NCI-H2196 treated with DMSO at 0.1 percent for 48 hours (cell line): ENCODE measurements around the gene SPOCK2.
"Not testable (repeated sequence)": the region's sequence is repeated elsewhere in the genome, so short reads cannot be mapped to it uniquely, and the experiment has no call there.

Source experiments
- DNase-seq: peaks from one replicate; lab custom pipeline; 2025; ENCODE audit not compliant: unreplicated experiment; lab: John Stamatoyannopoulos, UW

Gene SPOCK2

GRCh38 chr10:72108004-72108370, 19.6 kb upstream of the SPOCK2 start:
- DNase-seq, result not testable (repeated sequence)

- DNase-seq, result no peak
Observed at GRCh38 chr10:72107325-72108003, 19.1 kb upstream of the SPOCK2 start.

DNA sequence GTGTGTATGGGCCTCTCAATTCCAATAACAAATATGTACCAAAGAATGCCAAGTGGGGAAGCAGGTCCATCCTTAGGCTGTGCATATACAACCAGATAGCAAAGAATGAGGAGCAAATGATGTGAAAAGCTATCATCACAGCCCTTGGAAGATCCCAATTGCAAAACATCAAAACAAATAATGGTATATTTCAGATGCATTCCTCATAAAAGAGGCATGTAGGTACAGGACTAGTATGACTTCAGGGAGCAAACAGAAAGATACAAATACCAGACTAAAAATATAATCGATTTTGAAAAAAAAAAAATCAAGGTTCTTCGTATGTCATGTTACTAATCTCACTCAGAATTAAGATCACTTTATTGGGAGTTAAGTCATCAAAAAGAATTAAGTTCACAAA, 18.5 kb upstream of the SPOCK2 start:
- no peak for DNase-seq

GRCh38 chr10:72106154-72106849, 18.0 kb upstream of the SPOCK2 start:
- no peak for DNase-seq

GRCh38 chr10:72105710-72106109, 17.4 kb upstream of the SPOCK2 start:
- DNase-seq, result no peak

- no peak for DNase-seq
Observed at GRCh38 chr10:72105098-72105475, 16.7 kb upstream of the SPOCK2 start.

DNA sequence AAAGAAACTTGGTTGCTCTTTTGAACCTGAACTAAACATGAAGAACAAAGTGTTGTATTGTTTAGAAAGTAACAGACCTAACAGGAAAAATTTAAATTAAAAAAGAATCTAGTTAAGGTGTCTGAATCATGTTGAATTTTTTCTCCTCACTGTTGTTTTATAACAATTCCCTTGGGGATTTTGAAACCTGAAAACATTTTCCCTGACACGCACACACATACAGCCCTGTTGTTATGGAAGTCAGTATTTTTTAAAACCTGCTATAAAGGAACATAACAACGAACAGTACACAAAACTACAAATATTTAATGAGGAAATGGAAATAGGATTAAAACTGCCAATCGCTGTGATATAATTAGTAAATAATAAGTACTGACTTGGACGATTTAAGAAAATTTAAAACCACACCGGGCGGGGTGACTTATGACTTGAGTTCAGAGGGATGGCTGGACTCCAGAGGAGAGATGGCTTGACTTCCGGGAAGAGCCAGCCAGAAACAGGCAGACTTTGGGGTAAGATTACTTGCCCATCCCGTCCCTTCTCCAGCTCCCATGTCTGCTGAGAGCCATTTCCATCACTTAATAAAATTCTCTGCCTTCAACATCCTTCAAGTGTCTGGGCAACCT, 16.2 kb upstream of the SPOCK2 start:
- no peak for DNase-seq

DNA sequence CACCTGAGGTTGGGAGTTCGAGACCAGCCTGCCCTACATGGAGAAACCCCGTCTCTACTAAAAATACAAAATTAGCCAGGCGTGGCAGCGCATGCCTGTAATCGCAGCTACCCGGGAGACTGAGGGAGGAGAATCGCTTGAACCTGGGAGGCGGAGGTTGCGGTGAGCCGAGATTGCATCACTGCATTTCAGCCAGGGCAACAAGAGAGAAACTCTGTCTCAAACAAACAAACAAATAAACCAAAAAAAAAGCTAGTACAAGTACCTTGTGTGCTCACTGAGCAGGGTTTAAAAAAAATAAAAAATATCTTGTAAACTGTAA, 11.2 kb upstream of the SPOCK2 start:
- no peak for DNase-seq

DNA sequence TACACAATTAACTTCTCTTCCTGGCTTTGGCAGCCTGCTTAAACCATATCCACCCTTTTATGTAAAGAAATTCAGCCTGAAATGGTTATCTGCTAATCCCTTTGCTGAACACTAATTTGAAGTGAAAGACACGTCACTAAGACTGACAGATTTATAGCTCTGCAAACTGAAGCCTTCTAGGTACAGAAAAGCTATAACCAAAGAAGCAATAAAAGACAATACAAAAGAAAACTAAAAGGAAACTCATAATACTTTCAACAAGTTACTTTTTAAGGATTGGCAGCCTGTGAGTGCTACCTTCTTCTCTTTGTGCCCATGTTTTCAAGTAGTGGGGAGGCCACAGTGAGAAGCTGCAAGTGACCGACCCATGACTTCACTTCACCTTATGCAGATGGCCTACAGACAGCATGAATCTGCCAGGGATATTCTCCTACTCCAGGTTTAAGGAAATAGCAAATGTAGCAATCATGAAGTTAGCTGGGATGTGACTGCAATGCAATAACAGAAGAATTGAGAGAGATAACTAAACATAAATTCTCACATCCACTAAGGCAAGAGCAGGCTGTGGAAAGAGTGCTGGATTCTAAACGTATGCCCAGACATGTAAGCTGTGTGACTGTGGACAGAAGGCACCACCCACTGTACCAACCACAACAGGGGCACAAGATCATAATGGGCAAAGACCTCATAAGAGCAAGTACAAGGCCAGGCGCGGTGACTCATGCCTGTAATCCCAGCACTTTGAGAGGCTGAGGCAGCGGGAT, 10.7 kb upstream of the SPOCK2 start:
- no peak for DNase-seq

DNA sequence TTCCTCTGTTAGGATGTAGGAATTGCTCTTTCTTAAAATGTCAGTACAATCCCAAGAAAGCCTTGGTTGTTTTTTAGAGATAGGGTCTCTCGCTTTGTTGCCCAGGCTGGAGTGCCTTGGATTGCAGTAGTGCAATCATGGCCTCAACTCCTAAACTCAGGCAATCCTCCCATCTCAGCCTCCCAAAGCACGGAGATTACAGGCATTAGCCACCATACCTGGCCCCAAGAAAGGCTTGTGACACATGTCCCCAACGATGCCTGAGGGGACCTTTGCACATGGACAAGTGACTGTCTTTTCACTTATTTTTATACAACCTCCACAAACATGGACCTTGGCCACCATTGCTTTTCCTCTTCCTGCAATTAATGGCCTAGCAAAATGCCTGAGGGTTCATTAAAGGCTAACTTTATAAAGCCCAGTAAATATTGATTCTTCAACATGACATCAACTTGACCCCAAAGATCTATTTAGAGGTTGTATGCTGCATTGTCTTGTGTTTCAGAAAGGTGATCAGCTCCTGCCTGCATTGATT, 10.0 kb upstream of the SPOCK2 start:
- DNase-seq, result no peak

DNA sequence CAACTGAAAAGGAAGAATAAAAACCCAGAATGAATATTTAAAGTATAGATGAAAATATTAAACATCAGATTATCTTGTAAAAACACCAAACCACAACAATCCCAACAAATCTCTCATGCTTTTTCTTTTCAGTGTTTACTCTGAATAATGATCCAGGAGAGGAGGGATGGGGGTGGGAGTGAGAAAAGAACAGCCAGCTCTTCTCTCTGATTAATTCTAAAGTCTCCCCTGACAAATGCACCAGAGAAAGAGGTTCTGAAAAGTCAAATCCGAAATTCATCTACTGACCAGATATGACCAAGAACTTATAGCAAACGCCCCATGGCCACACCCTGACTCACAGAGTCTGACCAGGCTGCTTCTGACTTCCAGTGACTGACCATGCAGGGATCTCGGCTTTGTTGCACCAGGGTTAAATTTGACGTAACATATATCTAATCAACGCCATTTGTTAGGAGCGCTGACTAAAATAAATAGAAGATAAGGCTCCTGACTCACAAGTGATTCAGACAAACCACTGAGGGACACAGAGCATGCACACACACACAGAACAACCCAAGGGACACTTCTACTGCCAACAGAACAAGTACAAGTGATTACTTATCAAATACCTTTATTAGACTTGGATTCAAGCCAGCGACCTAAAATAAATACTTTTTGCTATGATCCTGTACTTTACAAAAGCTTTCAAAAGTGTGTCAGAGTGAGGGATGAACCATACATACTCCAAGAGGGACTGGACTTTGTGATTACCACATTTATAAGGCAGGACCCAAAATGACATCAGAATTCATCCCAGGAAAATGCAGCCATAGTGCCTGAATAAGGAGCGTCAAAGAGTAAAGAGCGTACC, 9.3 kb upstream of the SPOCK2 start:
- no peak for DNase-seq

DNA sequence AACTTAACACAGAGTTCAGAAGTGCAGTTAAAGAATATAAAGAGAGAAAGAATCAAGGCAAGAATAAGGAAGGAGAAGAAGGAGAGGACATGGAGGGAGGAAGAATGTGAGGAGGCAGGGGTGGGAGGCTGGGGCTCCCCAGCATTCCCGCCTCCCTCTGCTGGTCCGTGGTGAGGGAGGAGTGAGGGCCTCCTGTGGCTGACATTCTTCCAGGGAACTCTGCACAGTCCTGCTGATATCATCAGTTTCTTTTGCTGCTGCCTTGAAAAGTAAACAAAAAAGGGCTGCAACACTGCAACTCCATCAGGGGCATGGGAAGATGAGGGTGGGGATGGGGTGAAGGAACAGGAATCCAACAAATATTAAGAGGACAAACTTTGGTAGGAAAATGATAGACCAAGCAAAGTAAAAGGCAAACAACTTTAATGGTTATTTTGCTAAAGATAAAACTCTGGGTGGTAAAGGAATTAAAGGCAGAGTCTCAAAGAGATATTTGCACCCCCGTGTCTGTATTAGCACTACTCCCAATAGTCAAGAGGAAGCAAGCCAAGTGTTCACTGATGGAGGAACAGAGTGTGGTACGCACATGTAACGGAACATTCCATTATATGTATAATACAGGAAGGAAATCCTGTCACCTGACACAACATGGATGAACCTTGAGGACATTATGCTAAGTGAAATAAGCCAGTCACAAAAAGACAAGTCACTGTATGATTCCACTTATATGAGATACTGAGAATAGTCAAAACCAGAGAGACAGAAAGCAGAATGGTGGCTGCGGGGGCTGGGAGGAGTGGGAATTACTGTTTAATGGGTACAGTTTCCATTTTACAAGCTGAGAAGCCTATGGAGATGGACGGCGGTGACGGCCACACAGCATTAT, 8.0 kb upstream of the SPOCK2 start:
- DNase-seq, result no peak

GRCh38 chr10:72095195-72095594, 6.8 kb upstream of the SPOCK2 start:
- no peak for DNase-seq

DNA sequence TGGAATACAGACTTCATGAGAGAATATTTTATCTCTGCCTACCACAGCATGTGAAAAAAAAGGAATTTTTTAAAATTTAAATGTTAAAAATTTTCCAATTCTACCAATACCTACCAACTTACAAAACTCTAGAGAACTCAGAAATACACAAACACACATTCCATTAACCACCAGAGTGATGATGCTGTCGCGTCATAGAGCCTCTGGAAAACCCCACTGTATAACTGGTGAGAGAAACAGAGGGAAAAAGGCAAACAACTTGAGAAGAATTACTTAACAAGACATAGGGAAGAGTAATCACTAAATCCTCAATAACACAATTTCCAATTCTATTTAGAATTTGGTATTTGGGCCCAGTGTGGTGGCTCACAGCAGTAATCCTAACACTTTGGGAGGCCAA, 6.2 kb upstream of the SPOCK2 start:
- DNase-seq, result no peak

DNA sequence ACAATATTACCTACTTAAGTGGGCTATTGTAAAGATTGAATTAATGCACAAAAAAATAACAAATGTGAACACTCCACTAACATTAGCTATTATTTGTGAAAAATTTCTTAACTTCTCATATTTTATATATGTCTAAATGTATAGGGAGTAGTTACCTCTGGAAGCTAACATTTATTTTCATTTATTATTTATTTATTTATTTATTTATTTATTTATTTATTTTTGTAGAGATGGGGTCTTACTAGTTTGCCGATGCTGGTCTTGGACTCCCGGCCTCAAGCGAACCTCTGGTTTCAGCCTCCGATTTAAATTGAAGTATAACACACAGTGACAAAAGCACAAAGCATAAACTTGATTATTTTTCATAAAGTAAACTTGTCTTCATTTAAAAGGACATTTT, 5.1 kb upstream of the SPOCK2 start:
- no peak for DNase-seq

- DNase-seq, result no peak
Observed at GRCh38 chr10:72092987-72093386, 4.6 kb upstream of the SPOCK2 start.

DNA sequence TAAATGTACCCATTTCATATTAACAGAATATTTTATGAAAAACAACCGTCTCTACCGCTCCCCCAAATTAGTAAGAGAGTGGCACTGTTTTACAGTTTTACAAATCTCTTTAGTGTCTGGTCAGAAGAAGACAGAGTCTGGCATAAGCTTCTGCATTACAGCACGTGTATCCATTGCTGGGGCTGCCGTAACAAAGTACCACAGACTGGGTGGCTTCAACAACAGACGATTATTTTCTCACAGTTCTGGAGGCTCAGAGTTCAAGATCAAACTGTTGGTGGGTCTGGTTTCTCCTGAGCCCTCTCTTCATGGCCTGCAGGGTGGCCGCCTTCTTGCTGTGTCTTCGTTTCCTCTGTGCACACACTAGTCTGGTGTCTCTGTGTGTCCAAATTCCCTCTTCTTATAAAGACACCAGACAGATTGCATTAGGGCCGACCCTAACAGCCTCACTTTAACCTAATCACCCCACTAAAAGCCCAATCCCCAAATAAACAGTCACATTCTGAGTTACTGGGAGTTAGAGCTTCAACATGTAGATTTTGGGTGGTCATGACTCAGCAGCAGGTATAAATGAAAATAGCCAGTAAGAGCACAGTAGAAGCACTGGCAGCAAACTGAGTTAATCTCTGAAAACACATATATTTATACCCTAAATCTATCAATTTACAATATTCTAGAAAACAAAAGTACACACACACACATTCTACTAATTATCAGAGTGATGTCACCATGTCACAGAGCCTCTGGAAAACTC, 4.0 kb upstream of the SPOCK2 start:
- DNase-seq, result no peak

- no peak for DNase-seq
Observed at GRCh38 chr10:72090326-72090725, 2.0 kb upstream of the SPOCK2 start.

DNA sequence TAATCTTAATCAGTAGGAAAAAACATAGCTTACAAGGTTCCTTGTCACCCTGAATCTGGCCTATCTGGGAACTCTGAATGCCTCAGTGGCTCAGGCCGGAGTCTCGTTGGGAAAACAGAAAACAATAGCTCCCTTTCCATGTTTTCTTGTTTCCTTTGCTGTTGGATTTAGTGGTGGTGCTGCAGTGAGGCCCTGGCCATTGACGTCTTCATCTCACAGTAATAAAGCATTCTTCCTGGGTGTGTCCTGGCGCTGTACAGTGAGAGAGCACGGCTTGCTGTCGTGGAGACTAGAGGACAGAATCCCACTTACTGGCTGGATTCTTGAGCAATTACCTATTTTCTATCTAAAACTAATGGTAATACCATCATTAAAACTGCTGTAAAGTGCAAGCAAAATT, 1.3 kb upstream of the SPOCK2 start:
- DNase-seq, result no peak
